Lung (tissue), 12 donors: Measurements from ENCODE around the gene GGCX. TPM values are rescaled to one million over a fixed set of nuclear protein-coding genes. Genes with fewer than 3 reads are reported as not detected.

Experiments
- ATAC-seq: fragments of 200-7000 bp; cut with Tn5 transposase; one replicate; pipeline ENCODE4 v1.9.1; 2020; ENCODE audit warnings: moderate number of reproducible peaks; ENCODE audit not compliant: insufficient read depth, low FRiP score
- DNase-seq, 3 donors: peaks; one replicate each; pipeline ENCODE4 v3.0.0-alpha.2; 2013 to 2017
- H3K27ac ChIP-seq, 2 donors: one replicate each; pipeline ENCODE4 v1.5.1; 2013; ENCODE audit warnings: mild to moderate bottlenecking in 2 of 2, moderate library complexity in 2 of 2, control low read depth in 1 of 2, inconsistent platforms in 1 of 2, low read depth in 1 of 2, low read length in 1 of 2
- H3K27me3 ChIP-seq, 3 donors: one replicate each; pipeline ENCODE4 v1.5.1; 2013; ENCODE audit warnings: low read length in 2 of 3; ENCODE audit not compliant: control insufficient read depth in 3 of 3, insufficient read depth in 3 of 3
- H3K36me3 ChIP-seq, 4 donors: one replicate each; pipeline ENCODE4 v1.5.1; 2013; ENCODE audit warnings: low read length in 4 of 4, mild to moderate bottlenecking in 1 of 4, moderate library complexity in 1 of 4; ENCODE audit not compliant: control insufficient read depth in 4 of 4, insufficient read depth in 4 of 4
- H3K4me1 ChIP-seq, 5 donors: one replicate each; pipeline ENCODE4 v1.5.1; 2013; ENCODE audit warnings: low read length in 5 of 5, mild to moderate bottlenecking in 2 of 5, moderate library complexity in 1 of 5; ENCODE audit not compliant: control insufficient read depth in 5 of 5, insufficient read depth in 5 of 5
- H3K4me3 ChIP-seq: one replicate; pipeline ENCODE4 v1.5.1; 2013; ENCODE audit warnings: mild to moderate bottlenecking, control low read depth, moderate library complexity
- H3K9ac ChIP-seq, 2 donors: one replicate each; pipeline ENCODE4 v1.5.1; 2013; ENCODE audit warnings: low read length in 2 of 2, control low read depth in 1 of 2; ENCODE audit not compliant: insufficient read depth in 1 of 2
- H3K9me3 ChIP-seq, 4 donors: one replicate each; pipeline ENCODE4 v1.5.1; 2013; ENCODE audit warnings: low read length in 3 of 4, mild to moderate bottlenecking in 1 of 4, moderate library complexity in 1 of 4; ENCODE audit not compliant: control insufficient read depth in 4 of 4, insufficient read depth in 3 of 4
- WGBS, 2 donors: extraction: QIAGEN DNeasy Blood & Tissue Kit; methylation state at CpG; one replicate each; pipeline ENCODE4 v1.1.7; 2013; 5-methylcytosine and 5-hydroxymethylcytosine counted together
- polyA plus RNA-seq, 2 donors: library from polyadenylated mRNA; stranded (reverse); fragments of 200-250 nt; gene quantifications; one replicate each; pipeline ENCODE4 v1.2.1, GENCODE V29; 2013
- total RNA-seq, 2 donors: library from RNA; depleted of rRNA in 1 of 2; stranded (reverse); fragments of >200 nt in 1 of 2; gene quantifications; one replicate each; pipeline ENCODE4 v1.2.1, GENCODE V29; 2014 to 2021
- TF ChIP-seq, protein P1 (sequence below): IDR thresholded peaks from 2 replicates; pipeline ENCODE4 v1.5.1; 2012; ENCODE audit warnings: mild to moderate bottlenecking; ENCODE audit errors: control extremely low read depth, extremely low read depth
- donor health status: control.
- donor health status: control.
- donor health status: Bipolar disorder and iron deficiency.
- donor health status: healthy.
- donor health status: DM: yes; HTN: yes; CAD: no.

GGCX gene
- total and polyA plus RNA-seq, 4 donors = 21.8 to 69.2 (median 44.8) TPM

DNA sequence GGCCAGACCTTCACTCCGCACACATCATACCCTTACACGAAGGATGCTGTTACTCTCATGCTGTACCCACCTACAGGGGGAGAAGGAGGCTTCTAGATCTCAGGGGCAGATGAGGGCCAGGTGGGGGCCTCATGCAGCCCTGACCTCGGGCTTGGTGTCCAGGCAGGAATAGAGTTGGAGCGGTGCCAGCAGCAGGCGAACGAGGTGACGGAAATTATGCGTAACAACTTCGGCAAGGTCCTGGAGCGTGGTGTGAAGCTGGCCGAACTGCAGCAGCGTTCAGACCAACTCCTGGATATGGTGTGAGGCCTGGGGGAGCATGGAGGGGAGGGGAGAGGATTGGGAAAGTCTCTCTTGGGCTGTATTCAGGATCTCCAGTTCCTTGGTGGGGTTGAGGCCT lies 30.3 kb upstream of the GGCX start:
- no peak for ATAC-seq
- no peak overlapping the region for H3K9ac ChIP-seq
- H3K27ac ChIP-seq = peak overlapping the region in 1 of 2 donors; percentile 94
- no peak for DNase-seq
- WGBS, 2 donors = 53 to 63% methylated on average over 12 of the region's 12 CpGs
- H3K4me1 ChIP-seq = peaks cover 9 to 47% (median 35%) of the 10 kb centered on the region in 5 donors
- H3K9me3 ChIP-seq = no peaks in the 10 kb centered on the region
- no peak overlapping the region for H3K4me3 ChIP-seq
- no peaks in the 10 kb centered on the region for H3K27me3 ChIP-seq
- peaks cover 0 to 6% (median under 1%) of the 10 kb centered on the region in 4 donors for H3K36me3 ChIP-seq
- TF ChIP-seq, protein P1, sequence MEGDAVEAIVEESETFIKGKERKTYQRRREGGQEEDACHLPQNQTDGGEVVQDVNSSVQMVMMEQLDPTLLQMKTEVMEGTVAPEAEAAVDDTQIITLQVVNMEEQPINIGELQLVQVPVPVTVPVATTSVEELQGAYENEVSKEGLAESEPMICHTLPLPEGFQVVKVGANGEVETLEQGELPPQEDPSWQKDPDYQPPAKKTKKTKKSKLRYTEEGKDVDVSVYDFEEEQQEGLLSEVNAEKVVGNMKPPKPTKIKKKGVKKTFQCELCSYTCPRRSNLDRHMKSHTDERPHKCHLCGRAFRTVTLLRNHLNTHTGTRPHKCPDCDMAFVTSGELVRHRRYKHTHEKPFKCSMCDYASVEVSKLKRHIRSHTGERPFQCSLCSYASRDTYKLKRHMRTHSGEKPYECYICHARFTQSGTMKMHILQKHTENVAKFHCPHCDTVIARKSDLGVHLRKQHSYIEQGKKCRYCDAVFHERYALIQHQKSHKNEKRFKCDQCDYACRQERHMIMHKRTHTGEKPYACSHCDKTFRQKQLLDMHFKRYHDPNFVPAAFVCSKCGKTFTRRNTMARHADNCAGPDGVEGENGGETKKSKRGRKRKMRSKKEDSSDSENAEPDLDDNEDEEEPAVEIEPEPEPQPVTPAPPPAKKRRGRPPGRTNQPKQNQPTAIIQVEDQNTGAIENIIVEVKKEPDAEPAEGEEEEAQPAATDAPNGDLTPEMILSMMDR = no peak

DNA sequence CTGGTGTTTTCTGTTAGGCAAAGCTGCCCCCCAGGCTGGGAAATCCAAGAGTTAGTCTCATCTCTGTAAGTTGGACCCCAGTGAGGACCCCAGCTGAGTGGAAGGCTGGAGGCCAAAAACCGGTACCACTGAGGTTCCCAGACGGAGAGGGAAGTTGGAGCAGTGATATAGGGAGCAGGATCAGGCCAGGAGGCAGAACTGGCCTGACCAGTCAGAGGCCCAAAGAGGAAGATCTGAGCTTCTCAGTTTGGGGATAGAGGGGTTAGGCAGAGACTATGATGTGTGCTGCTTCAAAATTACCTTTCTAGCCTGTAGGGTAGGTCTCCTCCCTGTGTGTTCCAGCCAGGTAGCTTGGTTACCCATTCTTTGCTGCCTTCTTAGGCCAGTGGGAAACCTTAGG lies 29.7 kb upstream of the GGCX start:
- ATAC-seq (no peak), DNase-seq (no peak)
- H3K27me3 ChIP-seq = no peaks in the 10 kb centered on the region
- peaks cover 9 to 44% (median 37%) of the 10 kb centered on the region in 5 donors for H3K4me1 ChIP-seq
- TF ChIP-seq, protein P1 = no peak
- H3K27ac ChIP-seq = peak overlapping the region; percentile 21 to 94
- 28 to 53% methylated on average over 2 of the region's 2 CpGs for WGBS, 2 donors
- no peak overlapping the region for H3K4me3 ChIP-seq
- H3K9ac ChIP-seq = peak overlapping the region in 1 of 2 donors; percentile 29
- no peaks in the 10 kb centered on the region for H3K9me3 ChIP-seq
- peaks cover 0 to 5% (median 0%) of the 10 kb centered on the region in 4 donors for H3K36me3 ChIP-seq

DNA sequence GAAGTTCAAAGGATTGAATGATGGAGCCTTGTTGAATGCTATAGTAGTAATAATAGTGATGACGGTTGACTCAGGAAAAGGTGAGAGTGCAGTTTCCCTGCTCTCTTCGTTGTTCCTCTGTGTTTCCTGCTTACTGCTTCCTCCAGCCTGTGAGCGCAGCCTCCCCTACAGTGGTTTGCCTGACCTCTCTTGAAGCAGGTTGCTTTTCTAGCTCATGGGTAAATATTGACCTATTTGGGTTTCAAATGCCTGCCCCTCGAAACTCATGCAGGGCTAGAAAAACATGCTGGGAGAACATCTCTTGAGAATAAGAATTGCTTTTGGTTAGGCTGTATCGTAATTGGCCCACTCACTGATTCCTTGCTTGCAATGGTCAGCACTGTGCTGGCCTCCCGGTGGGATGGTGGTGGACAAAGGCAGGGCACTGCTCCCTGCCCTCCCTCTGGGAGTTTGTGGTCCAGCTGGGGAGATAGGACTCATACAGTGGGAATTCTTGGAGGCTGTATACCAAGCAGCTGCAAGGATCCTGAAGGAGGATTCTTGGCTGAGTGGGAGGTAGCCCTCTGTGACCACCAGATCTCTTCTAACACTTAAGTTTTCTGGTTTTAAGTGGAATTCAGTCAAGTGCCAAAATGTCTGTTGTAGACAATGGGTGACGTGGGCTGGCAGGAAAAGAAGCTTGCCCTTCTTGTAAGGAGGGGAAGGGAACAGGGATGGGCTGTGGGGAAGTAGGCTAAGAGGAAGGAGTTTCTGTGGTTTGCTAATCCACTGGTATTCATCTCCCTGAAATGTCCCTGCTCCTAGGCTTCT lies 28.9 kb upstream of the GGCX start:
- H3K4me1 ChIP-seq = peaks cover 17 to 48% (median 42%) of the 10 kb centered on the region in 5 donors
- H3K9me3 ChIP-seq = no peaks in the 10 kb centered on the region
- peak; percentile 54 for ATAC-seq
- H3K27me3 ChIP-seq = no peaks in the 10 kb centered on the region
- DNase-seq = peak; percentile 50 to 76 (median 60)
- TF ChIP-seq, protein P1 = no peak
- WGBS, 2 donors = 20 to 23% methylated on average over 7 of the region's 7 CpGs
- H3K36me3 ChIP-seq = peaks cover 0 to 5% (median 0%) of the 10 kb centered on the region in 4 donors
- peak overlapping the region; percentile 4 to 94 for H3K27ac ChIP-seq
- no peak overlapping the region for H3K4me3 ChIP-seq
- H3K9ac ChIP-seq = no peak overlapping the region
